ENCODE results near the gene ZNF483.

- TF ChIP-seq CTCF (IDR thresholded peaks at IDR 0.05) (no peak), POLR2A (IDR thresholded peaks at IDR 0.05) (no peak)
These were observed 8.3 kb downstream of the ZNF483 start for GRCh38 chr9:111533099-111533790.

Measured in body of pancreas (tissue), 4 donors.